ENCODE data around the gene PLEKHA7.

The PLEKHA7 gene

DNA sequence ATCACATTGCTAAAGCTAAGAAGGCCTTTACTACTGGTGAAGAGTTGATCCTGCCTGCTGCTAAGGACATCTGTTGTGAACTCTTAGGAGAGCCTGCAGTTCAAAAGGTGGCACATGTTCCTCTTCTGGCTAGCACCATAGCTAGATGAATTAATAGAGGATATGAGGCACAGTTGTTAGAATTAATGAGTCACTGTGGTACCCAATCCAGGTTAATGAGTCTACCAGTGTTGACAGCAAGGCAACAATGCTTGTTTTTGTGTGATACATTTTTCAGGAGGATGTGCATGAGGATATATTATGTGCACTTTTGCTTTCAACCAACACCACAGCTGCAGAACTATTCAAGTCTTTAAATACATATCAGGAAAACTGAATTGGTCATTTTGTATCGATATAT is 263.8 kb downstream of the PLEKHA7 start:
- no peak overlapping the region for H3K27ac Mint-ChIP-seq (ENCODE audit: low read depth)
- DNase-seq (ENCODE audit: low spot score in 2 of 2) = no peak
- H3K4me3 Mint-ChIP-seq = no peak overlapping the region
- peaks cover 85% of the 10 kb centered on the region for H3K36me3 Mint-ChIP-seq (ENCODE audit: insufficient read depth)
- H3K27me3 Mint-ChIP-seq = no peaks in the 10 kb centered on the region
- no peak for ATAC-seq (replicated peaks; ENCODE audit: extremely low read depth, poor library complexity, severe bottlenecking)
- peaks cover 17% of the 10 kb centered on the region for H3K4me1 Mint-ChIP-seq
- no peaks in the 10 kb centered on the region for H3K9me3 Mint-ChIP-seq

DNA sequence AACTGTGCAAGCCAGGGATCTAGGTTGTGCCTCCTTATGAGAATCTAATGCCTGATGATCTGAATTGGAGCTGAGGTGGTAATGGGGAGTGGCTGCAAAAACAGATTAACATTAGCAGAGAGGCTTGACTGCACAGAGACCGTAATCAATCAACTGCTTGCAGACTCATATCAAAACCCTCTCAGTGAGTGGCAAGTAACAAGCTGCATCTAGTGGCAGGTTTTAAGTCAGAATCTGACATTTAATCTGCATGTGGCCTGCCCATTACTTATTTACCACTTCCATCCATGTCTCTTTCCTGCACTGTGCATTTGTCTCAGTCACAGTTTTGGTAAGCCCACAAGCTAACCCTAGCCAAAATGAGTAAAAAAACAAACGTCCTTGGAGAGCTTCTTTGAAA is 264.5 kb downstream of the PLEKHA7 start:
- Mint-ChIP-seq H3K4me3 (no peak overlapping the region), H3K9me3 (no peaks in the 10 kb centered on the region), H3K27ac (ENCODE audit: low read depth) (no peak overlapping the region), H3K27me3 (no peaks in the 10 kb centered on the region), H3K4me1 (peaks cover 24% of the 10 kb centered on the region), H3K36me3 (ENCODE audit: insufficient read depth) (peaks cover 85% of the 10 kb centered on the region)
- ATAC-seq (replicated peaks; ENCODE audit: extremely low read depth, poor library complexity, severe bottlenecking) = no peak
- no peak for DNase-seq (ENCODE audit: low spot score in 2 of 2)

DNA sequence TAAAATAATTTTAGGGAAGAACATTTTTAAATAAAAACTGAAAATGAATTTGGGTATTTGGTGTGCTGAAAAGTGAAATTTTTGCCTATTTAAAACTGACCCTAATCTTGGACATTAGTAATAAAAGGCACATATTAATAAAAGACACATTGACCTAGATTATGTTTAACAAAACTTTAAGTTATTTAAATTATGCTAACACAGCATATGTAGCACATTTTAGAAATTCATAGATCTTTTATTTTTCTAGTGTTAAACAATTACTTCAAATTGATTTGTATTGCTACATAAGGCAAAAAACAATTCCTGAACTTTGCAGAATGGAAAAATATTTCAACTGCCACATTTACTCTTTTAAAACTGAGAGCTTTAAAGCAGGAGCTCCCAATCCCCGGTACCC is 265.1 kb downstream of the PLEKHA7 start:
- DNase-seq (ENCODE audit: low spot score in 2 of 2) (no peak), ATAC-seq (replicated peaks; ENCODE audit: extremely low read depth, poor library complexity, severe bottlenecking) (no peak)
- Mint-ChIP-seq H3K27ac (ENCODE audit: low read depth) (no peak overlapping the region), H3K9me3 (no peaks in the 10 kb centered on the region), H3K4me3 (no peak overlapping the region), H3K36me3 (ENCODE audit: insufficient read depth) (peaks cover 87% of the 10 kb centered on the region), H3K27me3 (no peaks in the 10 kb centered on the region), H3K4me1 (peaks cover 29% of the 10 kb centered on the region)

DNA sequence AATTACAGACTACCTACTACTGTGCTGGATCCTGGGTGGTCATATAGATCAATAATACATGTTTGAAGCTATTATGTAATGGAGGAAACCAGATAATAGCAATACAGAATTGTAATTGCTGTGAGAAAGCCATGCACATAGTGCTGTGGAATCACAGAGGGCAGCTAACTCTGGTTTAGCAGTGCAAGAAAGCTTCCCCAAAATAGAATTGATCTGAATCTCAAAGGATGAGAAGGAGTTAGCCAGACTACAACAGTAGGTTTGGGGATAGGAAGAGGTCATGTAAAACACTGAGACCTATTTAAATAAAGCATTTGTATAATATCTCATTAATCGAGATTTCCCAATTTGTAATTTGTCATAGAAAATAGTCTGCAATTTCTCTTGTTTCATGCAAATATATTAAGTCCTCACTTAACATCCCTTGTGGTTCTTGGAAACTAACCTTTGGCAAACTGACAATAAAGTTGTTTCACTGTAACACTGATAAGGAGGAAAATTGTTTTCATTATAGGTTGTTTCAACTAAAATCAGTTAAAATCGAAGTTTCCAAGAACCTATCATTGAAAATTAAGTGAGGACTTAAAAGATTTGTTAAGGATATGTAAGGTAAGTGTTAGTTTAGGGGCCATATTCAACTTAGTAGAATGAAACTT is 268.1 kb downstream of the PLEKHA7 start:
- Mint-ChIP-seq H3K4me3 (no peak overlapping the region), H3K27ac (ENCODE audit: low read depth) (peak overlapping the region; percentile 81)
- DNase-seq (ENCODE audit: low spot score in 2 of 2) = no peak

DNA sequence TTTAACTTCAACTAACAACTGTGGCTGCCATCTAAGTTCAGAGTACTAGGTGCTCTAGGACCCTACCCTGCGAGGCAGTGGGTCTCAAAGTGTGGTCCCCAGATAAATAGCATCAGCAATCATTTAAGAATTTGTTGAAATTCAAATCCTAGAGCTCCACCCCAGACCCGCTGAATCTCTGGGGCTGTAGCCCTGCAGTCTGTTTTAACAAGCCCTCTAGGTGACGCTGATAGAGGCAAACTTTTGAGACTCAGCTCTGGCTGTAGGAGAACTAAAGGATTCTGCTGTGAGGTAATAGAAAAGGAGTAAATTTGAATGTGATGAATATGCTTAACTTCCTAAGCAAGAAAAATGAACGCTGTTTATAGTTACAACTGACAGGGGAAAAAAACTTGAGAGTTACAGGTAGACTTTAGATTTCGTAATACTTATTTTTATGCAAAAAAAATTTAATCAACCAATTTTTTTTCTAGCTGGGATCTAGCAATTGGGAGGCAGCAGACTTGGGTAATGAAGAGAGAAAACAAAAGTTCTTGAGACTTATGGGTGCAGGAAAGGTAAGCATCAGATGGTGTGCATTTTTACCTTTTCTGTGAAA is 270.0 kb downstream of the PLEKHA7 start:
- no peak overlapping the region for H3K4me3 Mint-ChIP-seq

More for the DNA sequence above, 268.1 kb downstream of the PLEKHA7 start:
- Mint-ChIP-seq H3K27me3 (no peaks in the 10 kb centered on the region), H3K36me3 (ENCODE audit: insufficient read depth) (peaks cover 71% of the 10 kb centered on the region), H3K9me3 (no peaks in the 10 kb centered on the region), H3K4me1 (peaks cover 48% of the 10 kb centered on the region)
- ATAC-seq (replicated peaks; ENCODE audit: extremely low read depth, poor library complexity, severe bottlenecking) = no peak

DNA sequence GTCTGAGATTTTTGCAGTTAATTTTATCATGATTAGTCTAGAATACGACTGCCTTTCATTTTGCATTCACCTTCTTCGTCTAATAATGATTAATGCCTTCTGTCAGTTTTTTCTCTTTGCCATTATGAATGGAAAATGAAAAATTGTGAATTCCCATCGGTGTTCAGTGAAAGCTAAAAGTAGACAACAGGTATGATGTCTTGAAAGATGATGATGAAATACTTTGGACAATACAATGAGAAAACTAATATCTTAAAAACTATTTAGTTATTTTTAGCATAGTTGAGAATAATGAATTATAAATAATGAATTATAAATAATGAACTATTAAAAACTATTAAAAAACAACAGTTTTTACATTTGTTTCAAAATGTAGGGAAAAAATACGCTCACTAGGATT is 270.7 kb downstream of the PLEKHA7 start:
- Mint-ChIP-seq H3K4me3 (no peak overlapping the region), H3K27ac (ENCODE audit: low read depth) (no peak overlapping the region), H3K27me3 (no peaks in the 10 kb centered on the region), H3K36me3 (ENCODE audit: insufficient read depth) (peaks cover 47% of the 10 kb centered on the region), H3K9me3 (no peaks in the 10 kb centered on the region), H3K4me1 (peaks cover 50% of the 10 kb centered on the region)
- no peak for ATAC-seq (replicated peaks; ENCODE audit: extremely low read depth, poor library complexity, severe bottlenecking)
- DNase-seq (ENCODE audit: low spot score in 2 of 2) = no peak

More for the DNA sequence above, 270.0 kb downstream of the PLEKHA7 start:
- Mint-ChIP-seq H3K9me3 (no peaks in the 10 kb centered on the region), H3K36me3 (ENCODE audit: insufficient read depth) (peaks cover 53% of the 10 kb centered on the region), H3K4me1 (peaks cover 50% of the 10 kb centered on the region), H3K27me3 (no peaks in the 10 kb centered on the region), H3K27ac (ENCODE audit: low read depth) (peak overlapping the region; percentile 81)
- ATAC-seq (replicated peaks; ENCODE audit: extremely low read depth, poor library complexity, severe bottlenecking) (no peak), DNase-seq (ENCODE audit: low spot score in 2 of 2) (no peak)

DNA sequence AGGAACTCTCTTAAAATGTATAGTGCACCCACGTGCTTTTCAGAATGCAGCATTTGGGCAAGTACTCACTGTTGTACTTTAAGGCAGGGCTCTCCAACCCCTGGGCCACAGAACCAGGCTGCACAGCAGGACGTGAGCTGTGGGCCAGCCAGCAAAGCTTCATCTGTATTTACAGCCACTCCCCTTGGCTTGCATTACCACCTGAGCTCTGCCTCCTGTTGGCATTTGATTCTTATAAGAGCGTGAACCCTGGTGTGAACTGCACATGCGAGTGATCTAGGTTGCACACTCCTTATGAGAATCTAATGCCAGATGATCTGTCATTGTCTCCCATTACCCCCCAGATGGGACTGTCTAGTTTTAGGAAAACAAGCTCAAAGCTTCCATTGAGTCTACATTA is 272.7 kb downstream of the PLEKHA7 start:
- Mint-ChIP-seq H3K4me1 (peaks cover 41% of the 10 kb centered on the region), H3K9me3 (no peaks in the 10 kb centered on the region), H3K36me3 (ENCODE audit: insufficient read depth) (peaks cover 35% of the 10 kb centered on the region), H3K4me3 (peak overlapping the region; percentile 28), H3K27ac (ENCODE audit: low read depth) (no peak overlapping the region), H3K27me3 (no peaks in the 10 kb centered on the region)
- DNase-seq (ENCODE audit: low spot score in 2 of 2) (no peak), ATAC-seq (replicated peaks; ENCODE audit: extremely low read depth, poor library complexity, severe bottlenecking) (no peak)

DNA sequence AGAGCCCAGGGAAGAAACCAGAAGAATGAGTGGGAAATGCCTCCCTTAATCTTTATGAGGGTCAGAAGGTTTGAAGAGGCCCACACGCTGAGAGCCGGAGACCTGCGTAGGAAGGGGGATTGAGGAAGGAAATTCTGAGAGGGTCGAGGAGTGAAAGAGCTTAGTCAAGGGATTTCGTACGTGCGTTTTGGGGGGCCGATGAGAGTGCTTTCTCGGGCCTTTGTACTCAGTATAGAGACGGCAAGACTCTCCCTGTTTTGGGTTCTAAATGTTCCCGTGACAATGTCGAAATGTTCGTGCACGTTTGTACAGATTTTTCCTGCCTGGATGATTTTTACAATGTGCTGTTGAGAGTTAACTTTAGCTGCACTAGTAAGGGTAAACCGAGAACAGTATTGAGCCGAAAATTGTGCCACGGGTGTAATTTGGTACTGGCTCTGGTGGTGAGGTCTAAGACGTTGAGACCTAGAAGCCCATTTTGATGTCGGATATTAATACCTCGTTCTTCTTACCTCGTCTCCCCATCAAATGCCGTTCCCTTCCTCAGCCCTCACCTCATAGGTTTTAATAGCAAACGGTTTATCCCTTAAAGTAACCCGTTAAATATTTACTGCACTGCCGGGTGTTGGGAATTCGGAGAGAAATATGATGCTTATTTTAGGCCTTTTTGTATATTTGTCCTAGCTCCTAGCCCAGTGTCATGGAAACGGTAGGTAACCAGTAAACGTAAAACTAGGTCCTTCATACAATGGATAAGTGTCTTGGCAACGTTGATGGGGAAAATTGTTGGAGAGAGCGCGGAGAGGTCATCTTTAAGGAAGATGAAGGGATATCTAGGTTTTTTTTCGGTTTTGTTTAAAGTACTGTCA is 275.0 kb downstream of the PLEKHA7 start:
- H3K4me3 Mint-ChIP-seq = no peak overlapping the region
- H3K27me3 Mint-ChIP-seq = no peaks in the 10 kb centered on the region
- H3K4me1 Mint-ChIP-seq = peaks cover 22% of the 10 kb centered on the region
- H3K36me3 Mint-ChIP-seq (ENCODE audit: insufficient read depth) = peaks cover 14% of the 10 kb centered on the region
- no peak overlapping the region for H3K27ac Mint-ChIP-seq (ENCODE audit: low read depth)
- no peaks in the 10 kb centered on the region for H3K9me3 Mint-ChIP-seq
- peak in 1 of 2 donors; percentile 18 for DNase-seq (ENCODE audit: low spot score in 2 of 2)
- ATAC-seq (replicated peaks; ENCODE audit: extremely low read depth, poor library complexity, severe bottlenecking) = peak; percentile 9

DNA sequence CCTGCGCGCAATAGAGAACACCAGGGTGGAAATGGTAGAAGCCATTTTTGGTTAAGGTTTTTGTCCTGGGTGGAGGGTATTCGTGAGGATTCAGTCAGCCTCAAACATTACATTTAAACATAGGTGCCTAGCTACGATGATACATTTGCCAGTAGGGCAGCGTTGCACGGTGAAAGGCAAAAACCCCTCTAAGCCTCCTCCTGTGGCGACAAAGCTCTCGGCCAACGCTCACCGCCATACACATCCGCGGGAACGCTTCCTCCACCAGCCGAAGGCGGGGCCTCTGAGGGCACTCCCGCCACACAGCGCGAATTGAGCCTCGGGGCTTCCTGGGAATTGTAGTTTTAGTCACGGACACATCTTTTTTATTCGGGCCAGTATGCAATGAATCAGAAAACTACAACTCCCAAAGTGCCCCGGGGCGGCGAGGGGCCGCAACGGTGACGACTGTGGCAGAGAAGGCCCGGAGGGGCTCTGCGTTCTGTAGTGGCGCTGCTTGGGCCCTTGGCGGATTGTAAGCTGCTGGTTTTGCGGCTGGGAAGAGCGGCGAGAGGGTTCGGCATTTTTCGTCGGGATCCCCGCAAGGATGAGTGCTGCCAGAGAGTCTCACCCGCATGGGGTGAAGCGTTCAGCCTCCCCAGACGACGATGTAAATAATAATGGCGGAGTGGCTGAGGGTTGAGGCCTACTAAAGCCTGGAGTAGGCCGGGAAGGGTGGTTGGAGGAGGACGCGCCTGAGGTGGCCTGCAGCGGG is 275.8 kb downstream of the PLEKHA7 start, which contains the start of gene C11orf58:
Gene C11orf58, plus strand, starts transcription at position 455 of the 754 bp plus-strand sequence. Its CDS starts 132 bp downstream, at position 587.
- peaks cover 8% of the 10 kb centered on the region for H3K36me3 Mint-ChIP-seq (ENCODE audit: insufficient read depth)
- DNase-seq (ENCODE audit: low spot score in 2 of 2) (peak; percentile 93 to 96), ATAC-seq (replicated peaks; ENCODE audit: extremely low read depth, poor library complexity, severe bottlenecking) (peak; percentile 96)
- no peaks in the 10 kb centered on the region for H3K27me3 Mint-ChIP-seq
- no peaks in the 10 kb centered on the region for H3K9me3 Mint-ChIP-seq
- H3K4me1 Mint-ChIP-seq = peaks cover 18% of the 10 kb centered on the region
- no peak within 1 kb of the TSS for H3K4me3 Mint-ChIP-seq
- no peak within 1 kb of the TSS for H3K27ac Mint-ChIP-seq (ENCODE audit: low read depth)

DNA sequence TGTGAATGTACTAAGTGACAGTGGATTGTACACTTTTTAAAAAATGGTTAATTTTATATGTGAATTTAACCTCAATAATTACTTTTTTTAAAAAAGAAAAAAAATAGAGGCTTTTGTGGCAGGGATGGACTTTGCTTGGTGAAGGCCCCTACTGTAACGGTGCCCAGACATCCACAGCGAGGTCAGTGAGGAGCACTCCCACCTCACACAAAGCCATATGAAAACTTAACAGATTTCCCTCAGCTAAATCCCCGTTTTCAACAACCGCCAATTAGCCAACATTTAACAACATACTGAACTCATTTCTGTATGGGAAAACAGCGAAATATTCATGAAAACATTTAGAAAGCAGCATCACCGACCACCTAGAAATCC is 276.4 kb downstream of the PLEKHA7 start:
- H3K4me3 Mint-ChIP-seq = no peak overlapping the region
- DNase-seq (ENCODE audit: low spot score in 2 of 2) (no peak), ATAC-seq (replicated peaks; ENCODE audit: extremely low read depth, poor library complexity, severe bottlenecking) (peak; percentile 2)
- no peak overlapping the region for H3K27ac Mint-ChIP-seq (ENCODE audit: low read depth)
- no peaks in the 10 kb centered on the region for H3K27me3 Mint-ChIP-seq
- H3K9me3 Mint-ChIP-seq = no peaks in the 10 kb centered on the region
- peaks cover 6% of the 10 kb centered on the region for H3K36me3 Mint-ChIP-seq (ENCODE audit: insufficient read depth)
- peaks cover 13% of the 10 kb centered on the region for H3K4me1 Mint-ChIP-seq

All from central memory CD8-positive, alpha-beta T cell (primary cell).